HG03457 (cell line): ENCODE data around the gene ACAP3.

Source experiments
- ATAC-seq: cut with Tn5 transposase; IDR thresholded peaks from one replicate; pipeline ENCODE4 v1.9.1; 2021; ENCODE audit warnings: moderate number of reproducible peaks; ENCODE audit not compliant: unreplicated experiment

Gene ACAP3

GRCh38 chr1:1344655-1345361 lies 37.1 kb upstream of the ACAP3 start:
- ATAC-seq, result no peak

GRCh38 chr1:1343811-1344421 lies 36.2 kb upstream of the ACAP3 start:
- no peak for ATAC-seq

GRCh38 chr1:1342584-1343115 lies 34.9 kb upstream of the ACAP3 start:
- no peak for ATAC-seq

GRCh38 chr1:1342061-1342562 lies 34.4 kb upstream of the ACAP3 start:
- ATAC-seq, result no peak

GRCh38 chr1:1341549-1342021 lies 33.9 kb upstream of the ACAP3 start:
- no peak for ATAC-seq

DNA sequence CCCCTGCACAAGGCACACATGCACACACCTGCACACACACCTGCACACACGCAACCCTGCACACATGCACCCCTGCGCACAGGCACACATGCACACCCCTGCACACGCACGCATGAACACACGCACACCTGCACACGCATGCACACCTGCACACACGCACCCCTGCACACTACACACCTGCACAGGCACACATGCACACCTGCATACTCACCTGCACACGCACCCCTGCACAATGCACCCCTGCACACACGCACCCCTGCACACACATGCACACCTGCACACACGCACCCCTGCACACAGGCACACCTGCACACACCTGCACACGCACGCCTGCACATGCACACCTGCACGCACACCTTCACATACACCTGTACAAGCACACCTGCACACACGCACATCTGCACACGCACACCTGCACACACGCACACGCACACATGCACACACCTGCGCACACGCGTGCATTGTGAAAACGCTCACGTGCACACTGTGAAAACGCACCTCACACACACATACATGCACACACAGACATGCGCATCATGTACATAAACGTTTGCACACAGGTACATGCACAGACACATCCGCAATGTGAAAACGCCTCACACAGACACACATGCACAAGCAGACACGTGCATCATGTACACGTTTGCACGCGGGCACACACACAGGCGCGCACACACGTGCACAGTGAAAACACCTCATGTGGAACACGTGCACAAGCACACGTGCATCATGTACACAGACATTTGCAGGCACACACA lies 33.2 kb upstream of the ACAP3 start:
- no peak for ATAC-seq

DNA sequence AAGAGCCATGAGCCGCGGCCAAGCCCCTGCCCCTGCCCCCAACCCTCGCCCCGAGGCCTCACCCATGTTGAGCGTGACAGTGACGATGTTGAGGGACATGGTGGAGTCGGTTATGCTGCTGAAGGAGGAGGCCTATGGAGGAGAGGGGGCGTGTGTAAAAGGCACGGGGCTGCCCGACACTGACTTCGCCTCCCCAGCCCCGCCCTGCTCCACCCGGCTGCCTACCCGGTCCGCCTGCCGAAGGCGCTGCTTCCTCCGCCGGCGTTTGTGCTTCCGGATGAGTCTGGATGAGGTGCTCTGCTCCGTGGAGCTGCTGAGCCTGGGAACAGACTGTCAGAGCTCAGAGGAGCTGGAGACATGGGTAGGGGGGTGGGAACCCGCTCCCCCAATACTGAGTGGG lies 32.5 kb upstream of the ACAP3 start:
- no peak for ATAC-seq

DNA sequence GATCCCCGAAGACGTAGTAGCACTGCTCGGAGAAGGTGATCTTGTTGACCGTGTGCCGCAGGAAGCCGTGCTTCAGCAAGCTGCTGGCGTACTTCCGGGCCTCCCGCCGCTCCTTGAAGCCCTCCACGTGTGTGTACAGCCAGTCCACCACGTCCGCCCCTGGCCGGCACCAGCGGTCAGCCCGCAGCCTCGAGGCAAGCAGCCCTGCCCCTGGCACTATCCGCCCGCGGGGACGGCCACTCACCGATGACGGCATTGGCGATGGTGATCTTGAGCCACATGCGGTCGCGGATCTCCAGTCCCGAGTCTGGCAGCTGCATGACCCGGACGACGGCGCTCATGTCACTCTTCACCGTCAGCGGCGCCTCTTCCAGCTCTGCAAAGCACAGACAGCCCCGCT lies 30.5 kb upstream of the ACAP3 start:
- ATAC-seq, result no peak

DNA sequence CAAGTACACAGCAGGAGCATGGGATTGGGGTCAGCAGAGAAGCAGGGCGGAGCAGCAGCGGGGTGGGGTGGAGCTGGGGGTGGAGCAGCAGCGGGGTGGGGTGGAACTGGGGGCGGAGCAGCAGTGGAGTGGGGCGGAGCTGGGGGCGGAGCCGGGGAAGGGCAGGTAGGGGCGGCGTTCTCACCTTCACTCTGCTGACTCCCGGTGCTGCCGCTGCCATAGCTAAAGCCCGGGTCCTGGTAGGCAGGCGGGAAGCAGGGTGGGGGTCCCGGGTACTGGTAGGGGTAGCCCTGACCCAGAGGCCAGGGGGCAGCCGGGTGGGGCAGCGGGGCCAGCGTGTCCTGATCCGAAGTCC lies 30.0 kb upstream of the ACAP3 start:
- ATAC-seq, result no peak

DNA sequence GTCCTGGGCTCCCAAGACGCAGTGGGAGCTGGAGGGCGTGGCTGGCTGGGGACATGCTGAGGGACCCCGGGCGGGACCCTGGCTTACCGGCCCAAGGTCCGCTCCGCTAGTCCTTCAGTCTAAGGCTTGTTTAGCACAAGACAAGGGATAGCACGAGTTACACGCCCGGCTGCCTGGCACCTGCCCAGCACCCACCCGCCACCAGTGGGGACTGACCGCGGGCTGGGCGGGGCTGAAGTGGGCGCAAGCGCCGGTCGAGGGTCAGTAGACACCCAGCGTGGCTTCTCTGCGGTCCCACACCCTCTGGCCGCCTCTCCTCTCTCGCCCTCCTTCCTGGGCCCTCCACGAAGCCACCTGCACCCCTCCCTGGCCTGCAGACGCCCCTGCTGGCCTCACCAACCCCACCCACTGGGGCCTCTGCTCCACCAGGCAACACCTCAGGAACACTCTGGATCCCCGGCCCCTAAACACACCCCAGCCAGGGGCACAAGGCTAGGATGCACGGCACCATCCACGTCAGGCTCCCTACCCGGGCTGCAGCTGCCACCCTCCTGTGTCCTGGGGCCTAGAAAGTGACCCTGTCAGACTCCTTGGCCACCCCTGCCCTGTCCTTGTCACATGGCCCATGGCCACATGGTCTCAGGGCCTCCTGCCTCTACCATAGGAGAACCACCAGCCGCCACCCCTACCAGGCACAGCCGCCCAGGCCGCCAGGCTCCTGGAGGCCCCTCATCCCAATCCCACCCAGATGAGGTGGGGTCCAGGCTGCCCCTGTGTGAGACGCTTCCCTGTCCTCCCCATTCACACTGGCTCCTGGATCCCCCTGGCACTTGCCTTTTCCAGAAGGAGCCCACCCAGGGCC lies 29.4 kb upstream of the ACAP3 start:
- no peak for ATAC-seq

- no peak for ATAC-seq
Observed at GRCh38 chr1:1336446-1336845, 28.7 kb upstream of the ACAP3 start.

DNA sequence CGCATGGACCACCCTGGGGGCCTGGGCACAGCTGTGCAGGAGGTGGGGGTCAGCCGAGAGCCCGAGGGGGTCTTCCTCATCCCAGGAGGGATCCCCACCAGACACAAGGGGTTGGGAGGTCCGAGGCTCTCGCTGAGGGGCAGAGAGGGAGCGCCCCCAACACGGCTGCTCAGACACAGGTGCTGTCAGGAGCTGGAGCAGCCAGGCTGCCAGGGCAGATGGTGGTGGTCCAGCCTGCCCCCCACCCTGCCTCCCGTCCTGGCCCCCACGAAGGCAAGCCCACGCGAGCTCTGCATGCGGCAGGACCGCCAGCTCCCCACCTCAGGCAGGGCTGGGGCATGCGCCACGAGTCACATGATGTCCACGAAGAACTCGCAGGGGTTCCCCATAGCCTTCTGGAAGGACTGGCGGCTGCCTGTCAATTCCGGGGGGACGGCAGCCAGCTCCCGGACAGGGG lies 28.1 kb upstream of the ACAP3 start:
- ATAC-seq, result no peak

DNA sequence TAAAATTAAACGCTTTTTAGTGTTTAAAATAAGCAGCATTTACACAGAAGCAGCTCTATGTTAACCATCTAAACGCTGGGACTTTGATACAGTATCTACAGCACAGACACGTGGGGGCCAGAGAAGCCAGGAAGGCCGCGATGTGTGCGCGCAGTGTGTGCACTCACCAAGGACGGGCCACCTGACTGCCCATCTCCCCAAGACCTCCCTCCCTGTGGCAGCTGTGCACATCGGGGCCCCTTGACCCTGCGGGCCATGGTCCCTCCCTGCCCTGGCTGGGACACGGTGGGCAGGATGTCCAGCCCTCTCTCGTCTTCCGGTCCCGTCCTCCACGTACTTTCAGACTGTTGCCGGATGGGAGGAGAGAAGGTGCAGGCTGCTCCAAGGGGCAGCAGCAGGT lies 27.6 kb upstream of the ACAP3 start:
- no peak for ATAC-seq

DNA sequence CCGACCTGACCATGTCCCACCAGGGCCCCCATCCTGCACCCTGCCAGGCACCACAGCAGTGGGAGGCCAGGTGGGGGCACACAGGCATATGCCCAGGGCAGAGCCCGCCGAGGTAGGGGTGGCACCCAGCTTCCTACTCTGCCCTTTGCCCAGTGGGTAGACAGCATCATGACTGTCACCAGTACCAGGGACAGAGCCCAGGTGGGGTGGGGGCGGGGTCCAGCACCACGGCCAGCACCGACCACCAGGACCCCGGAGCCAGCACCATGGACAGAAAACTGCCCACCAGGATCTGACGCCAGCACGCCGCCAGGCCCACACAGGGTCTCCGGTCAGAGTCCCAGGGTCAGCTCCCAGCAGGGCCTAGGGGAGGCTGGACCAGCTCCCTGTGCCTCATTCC lies 27.1 kb upstream of the ACAP3 start:
- no peak for ATAC-seq

DNA sequence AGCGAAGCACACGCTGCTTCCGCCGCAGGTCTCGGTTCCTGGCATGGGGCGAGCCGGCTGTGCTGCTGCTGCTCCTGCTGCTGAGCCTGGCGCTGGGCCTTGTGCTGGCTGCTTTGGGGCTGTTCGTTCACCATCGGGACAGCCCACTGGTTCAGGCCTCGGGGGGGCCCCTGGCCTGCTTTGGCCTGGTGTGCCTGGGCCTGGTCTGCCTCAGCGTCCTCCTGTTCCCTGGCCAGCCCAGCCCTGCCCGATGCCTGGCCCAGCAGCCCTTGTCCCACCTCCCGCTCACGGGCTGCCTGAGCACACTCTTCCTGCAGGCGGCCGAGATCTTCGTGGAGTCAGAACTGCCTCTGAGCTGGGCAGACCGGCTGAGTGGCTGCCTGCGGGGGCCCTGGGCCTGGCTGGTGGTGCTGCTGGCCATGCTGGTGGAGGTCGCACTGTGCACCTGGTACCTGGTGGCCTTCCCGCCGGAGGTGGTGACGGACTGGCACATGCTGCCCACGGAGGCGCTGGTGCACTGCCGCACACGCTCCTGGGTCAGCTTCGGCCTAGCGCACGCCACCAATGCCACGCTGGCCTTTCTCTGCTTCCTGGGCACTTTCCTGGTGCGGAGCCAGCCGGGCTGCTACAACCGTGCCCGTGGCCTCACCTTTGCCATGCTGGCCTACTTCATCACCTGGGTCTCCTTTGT lies 26.0 kb upstream of the ACAP3 start:
- no peak for ATAC-seq

- ATAC-seq, result no peak
Observed at GRCh38 chr1:1332774-1333480, 25.2 kb upstream of the ACAP3 start.

GRCh38 chr1:1332031-1332755 lies 24.5 kb upstream of the ACAP3 start:
- no peak for ATAC-seq

DNA sequence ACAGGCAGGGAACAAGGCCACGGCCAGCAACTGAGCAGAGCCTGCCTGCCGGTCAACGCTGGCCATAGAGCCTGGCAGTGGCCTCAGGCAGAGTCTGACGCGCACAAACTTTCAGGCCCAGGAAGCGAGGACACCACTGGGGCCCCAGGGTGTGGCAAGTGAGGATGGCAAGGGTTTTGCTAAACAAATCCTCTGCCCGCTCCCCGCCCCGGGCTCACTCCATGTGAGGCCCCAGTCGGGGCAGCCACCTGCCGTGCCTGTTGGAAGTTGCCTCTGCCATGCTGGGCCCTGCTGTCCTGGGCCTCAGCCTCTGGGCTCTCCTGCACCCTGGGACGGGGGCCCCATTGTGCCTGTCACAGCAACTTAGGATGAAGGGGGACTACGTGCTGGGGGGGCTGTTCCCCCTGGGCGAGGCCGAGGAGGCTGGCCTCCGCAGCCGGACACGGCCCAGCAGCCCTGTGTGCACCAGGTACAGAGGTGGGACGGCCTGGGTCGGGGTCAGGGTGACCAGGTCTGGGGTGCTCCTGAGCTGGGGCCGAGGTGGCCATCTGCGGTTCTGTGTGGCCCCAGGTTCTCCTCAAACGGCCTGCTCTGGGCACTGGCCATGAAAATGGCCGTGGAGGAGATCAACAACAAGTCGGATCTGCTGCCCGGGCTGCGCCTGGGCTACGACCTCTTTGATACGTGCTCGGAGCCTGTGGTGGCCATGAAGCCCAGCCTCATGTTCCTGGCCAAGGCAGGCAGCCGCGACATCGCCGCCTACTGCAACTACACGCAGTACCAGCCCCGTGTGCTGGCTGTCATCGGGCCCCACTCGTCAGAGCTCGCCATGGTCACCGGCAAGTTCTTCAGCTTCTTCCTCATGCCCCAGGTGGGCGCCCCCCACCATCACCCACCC lies 23.6 kb upstream of the ACAP3 start, which contains the start of gene TAS1R3:
Gene TAS1R3 (plus strand): TSS at position 213 of the 898 bp plus-strand sequence. CDS start 66 bp downstream, at position 279.
- no peak for ATAC-seq
